Panc1 (cell line): ENCODE data around the gene CATSPERB.

Experiments
- POLR2AphosphoS5 ChIP-seq: IDR thresholded peaks from 2 replicates; pipeline ENCODE4 v1.6.1; 2012; ENCODE audit warnings: mild to moderate bottlenecking, low read depth, low read length, moderate library complexity
- TF ChIP-seq, protein P1 (sequence below): fragments of 450-650 bp; IDR thresholded peaks from 2 replicates; pipeline ENCODE4 v1.5.1; 2017; ENCODE audit warnings: mild to moderate bottlenecking
- TF ChIP-seq, protein P2 (sequence below), 2 experiments: IDR thresholded peaks; 2 replicates each; pipeline ENCODE4 v1.6.1; 2011 to 2012; ENCODE audit warnings: low read depth in 2 of 2, control low read depth in 1 of 2, low read length in 1 of 2, mild to moderate bottlenecking in 1 of 2, moderate library complexity in 1 of 2; ENCODE audit not compliant: insufficient read depth in 1 of 2

DNA sequence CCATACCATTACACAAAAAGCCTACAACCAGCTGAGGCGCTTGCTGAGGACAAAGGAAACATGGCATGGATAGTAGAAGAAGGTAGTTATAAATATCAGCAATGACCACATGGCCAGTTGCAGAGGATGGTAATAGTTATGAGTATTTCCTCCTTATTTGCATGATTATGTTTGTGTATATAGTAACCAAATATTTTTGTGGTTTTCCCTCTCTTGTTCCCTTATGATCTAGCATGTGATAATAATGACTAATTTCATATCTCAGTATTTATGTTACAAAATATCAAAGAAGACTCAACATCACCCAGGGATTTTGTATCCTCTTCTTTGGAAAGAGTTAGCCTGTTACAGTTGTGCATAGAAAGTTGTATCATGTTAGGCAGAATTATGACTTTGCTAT is 13.5 kb upstream of the CATSPERB start:
- TF ChIP-seq, protein P1, sequence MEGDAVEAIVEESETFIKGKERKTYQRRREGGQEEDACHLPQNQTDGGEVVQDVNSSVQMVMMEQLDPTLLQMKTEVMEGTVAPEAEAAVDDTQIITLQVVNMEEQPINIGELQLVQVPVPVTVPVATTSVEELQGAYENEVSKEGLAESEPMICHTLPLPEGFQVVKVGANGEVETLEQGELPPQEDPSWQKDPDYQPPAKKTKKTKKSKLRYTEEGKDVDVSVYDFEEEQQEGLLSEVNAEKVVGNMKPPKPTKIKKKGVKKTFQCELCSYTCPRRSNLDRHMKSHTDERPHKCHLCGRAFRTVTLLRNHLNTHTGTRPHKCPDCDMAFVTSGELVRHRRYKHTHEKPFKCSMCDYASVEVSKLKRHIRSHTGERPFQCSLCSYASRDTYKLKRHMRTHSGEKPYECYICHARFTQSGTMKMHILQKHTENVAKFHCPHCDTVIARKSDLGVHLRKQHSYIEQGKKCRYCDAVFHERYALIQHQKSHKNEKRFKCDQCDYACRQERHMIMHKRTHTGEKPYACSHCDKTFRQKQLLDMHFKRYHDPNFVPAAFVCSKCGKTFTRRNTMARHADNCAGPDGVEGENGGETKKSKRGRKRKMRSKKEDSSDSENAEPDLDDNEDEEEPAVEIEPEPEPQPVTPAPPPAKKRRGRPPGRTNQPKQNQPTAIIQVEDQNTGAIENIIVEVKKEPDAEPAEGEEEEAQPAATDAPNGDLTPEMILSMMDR, result no peak
- TF ChIP-seq, protein P2, sequence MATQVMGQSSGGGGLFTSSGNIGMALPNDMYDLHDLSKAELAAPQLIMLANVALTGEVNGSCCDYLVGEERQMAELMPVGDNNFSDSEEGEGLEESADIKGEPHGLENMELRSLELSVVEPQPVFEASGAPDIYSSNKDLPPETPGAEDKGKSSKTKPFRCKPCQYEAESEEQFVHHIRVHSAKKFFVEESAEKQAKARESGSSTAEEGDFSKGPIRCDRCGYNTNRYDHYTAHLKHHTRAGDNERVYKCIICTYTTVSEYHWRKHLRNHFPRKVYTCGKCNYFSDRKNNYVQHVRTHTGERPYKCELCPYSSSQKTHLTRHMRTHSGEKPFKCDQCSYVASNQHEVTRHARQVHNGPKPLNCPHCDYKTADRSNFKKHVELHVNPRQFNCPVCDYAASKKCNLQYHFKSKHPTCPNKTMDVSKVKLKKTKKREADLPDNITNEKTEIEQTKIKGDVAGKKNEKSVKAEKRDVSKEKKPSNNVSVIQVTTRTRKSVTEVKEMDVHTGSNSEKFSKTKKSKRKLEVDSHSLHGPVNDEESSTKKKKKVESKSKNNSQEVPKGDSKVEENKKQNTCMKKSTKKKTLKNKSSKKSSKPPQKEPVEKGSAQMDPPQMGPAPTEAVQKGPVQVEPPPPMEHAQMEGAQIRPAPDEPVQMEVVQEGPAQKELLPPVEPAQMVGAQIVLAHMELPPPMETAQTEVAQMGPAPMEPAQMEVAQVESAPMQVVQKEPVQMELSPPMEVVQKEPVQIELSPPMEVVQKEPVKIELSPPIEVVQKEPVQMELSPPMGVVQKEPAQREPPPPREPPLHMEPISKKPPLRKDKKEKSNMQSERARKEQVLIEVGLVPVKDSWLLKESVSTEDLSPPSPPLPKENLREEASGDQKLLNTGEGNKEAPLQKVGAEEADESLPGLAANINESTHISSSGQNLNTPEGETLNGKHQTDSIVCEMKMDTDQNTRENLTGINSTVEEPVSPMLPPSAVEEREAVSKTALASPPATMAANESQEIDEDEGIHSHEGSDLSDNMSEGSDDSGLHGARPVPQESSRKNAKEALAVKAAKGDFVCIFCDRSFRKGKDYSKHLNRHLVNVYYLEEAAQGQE (IDR thresholded peaks at IDR 0.05; ENCODE audit: insufficient read depth in 1 of 2, low read depth in 2 of 2, low read length in 1 of 2), result no peak
- TF ChIP-seq POLR2AphosphoS5, result no peak
